A673 (cell line): ENCODE results near the gene DPP10. TPM values are rescaled to one million over a fixed set of nuclear protein-coding genes. Genes with fewer than 3 reads are reported as not detected.

Experiments
- BruUV-seq: library from RNA; stranded (reverse); fragments of 400-500 nt; replicated peaks from 2 replicates; lab custom pipeline; 2021; lab: Mats Ljungman, UMichigan
- CTCF ChIA-PET: fragments of 300-600 bp; sonication (Branson Sonifier 250); formaldehyde crosslinking; loops from one replicate; lab custom pipeline; 2022; ENCODE audit warnings: antibody characterized with exemption; lab: Charles Lee
- POLR2A ChIA-PET: fragments of 300-600 bp; sonication (Branson Sonifier 250); formaldehyde crosslinking; loops from one replicate; lab custom pipeline; 2022; ENCODE audit warnings: antibody characterized with exemption; ENCODE audit not compliant: low non-redundant PET; lab: Charles Lee
- DNase-seq: peaks from one replicate; pipeline ENCODE4 v3.0.0-alpha.2; 2015; ENCODE audit warnings: low spot score
- H3K27ac ChIP-seq: fragments of 200-600 bp; sonication (generic); 2 replicates; pipeline ENCODE4 v1.5.1; 2016; ENCODE audit warnings: mixed run types, low read depth, mild to moderate bottlenecking, mixed read lengths, antibody characterized with exemption, low read length; ENCODE audit not compliant: poor library complexity, severe bottlenecking
- H3K27me3 ChIP-seq: fragments of 200-600 bp; sonication (generic); replicated peaks from 2 replicates; pipeline ENCODE4 v1.6.1; 2017; ENCODE audit warnings: mixed run types, low read depth, mild to moderate bottlenecking, mixed read lengths, antibody characterized with exemption, low read length; ENCODE audit not compliant: insufficient read depth, poor library complexity
- H3K36me3 ChIP-seq: fragments of 200-600 bp; sonication (generic); 2 replicates; pipeline ENCODE4 v1.6.1; 2016; ENCODE audit warnings: mixed run types, mild to moderate bottlenecking, mixed read lengths, antibody characterized with exemption, low read length; ENCODE audit not compliant: insufficient read depth, poor library complexity, severe bottlenecking
- H3K4me1 ChIP-seq: fragments of 200-600 bp; sonication (generic); 2 replicates; pipeline ENCODE4 v1.6.1; 2017; ENCODE audit warnings: mixed run types, mild to moderate bottlenecking, mixed read lengths, antibody characterized with exemption, low read length; ENCODE audit not compliant: insufficient read depth, poor library complexity, severe bottlenecking
- H3K4me3 ChIP-seq: fragments of 200-600 bp; sonication (generic); 2 replicates; pipeline ENCODE4 v1.5.1; 2016; ENCODE audit warnings: low read depth, mixed run types, mild to moderate bottlenecking, mixed read lengths, low read length; ENCODE audit not compliant: poor library complexity, severe bottlenecking
- H3K9me3 ChIP-seq: fragments of 200-600 bp; sonication (generic); 2 replicates; pipeline ENCODE4 v1.6.1; 2016; ENCODE audit warnings: mixed run types, low read depth, mild to moderate bottlenecking, mixed read lengths, antibody characterized with exemption, low read length; ENCODE audit not compliant: poor library complexity, severe bottlenecking
- CTCF ChIP-seq: fragments of 300-800, 200-600 bp; sonication (generic); conservative IDR thresholded peaks from 2 replicates; pipeline ENCODE4 v1.5.1; 2017; ENCODE audit warnings: low read depth, mild to moderate bottlenecking, antibody characterized with exemption, low read length, moderate library complexity, mixed read lengths
- EZH2 ChIP-seq: fragments of 200-600 bp; sonication (generic); IDR thresholded peaks from 2 replicates; pipeline ENCODE4 v1.6.1; 2017; ENCODE audit warnings: borderline replicate concordance, low read depth, mild to moderate bottlenecking, mixed read lengths, antibody characterized with exemption, low read length; ENCODE audit not compliant: poor library complexity, severe bottlenecking
- intact Hi-C: fragments of 100-400 bp; cut with micrococcal nuclease; formaldehyde crosslinking; loops from one replicate; pipeline ENCODE4 v1.10.0; 2022; ENCODE audit not compliant: unreplicated experiment
- total RNA-seq: library from RNA; stranded (reverse); gene quantifications from 2 replicates; pipeline ENCODE4 v1.2.3, GENCODE V29; 2021

DPP10 gene
- total RNA-seq, 1 experiment from 2014 or later: not detected

GRCh38 chr2:115491186-115491793, 1048.8 kb downstream of the DPP10 start:
- Histone ChIP-seq H3K27me3 (no peaks in the 10 kb centered on the region), H3K4me3 (no peak overlapping the region), H3K36me3 (no peaks in the 10 kb centered on the region), H3K27ac (no peak overlapping the region), H3K4me1 (no peaks in the 10 kb centered on the region), H3K9me3 (peaks cover 12% of the 10 kb centered on the region)
- intact Hi-C loops: no loop called here
- CTCF ChIA-PET: no interaction called here
- TF ChIP-seq CTCF (no peak), EZH2 (no peak)
- POLR2A ChIA-PET: no interaction called here
- no peak for DNase-seq
- BruUV-seq: no TSS peak

GRCh38 chr2:115505331-115505730, 1062.9 kb downstream of the DPP10 start:
- Histone ChIP-seq H3K27me3 (no peaks in the 10 kb centered on the region), H3K27ac (no peak overlapping the region), H3K36me3 (no peaks in the 10 kb centered on the region), H3K4me3 (no peak overlapping the region), H3K4me1 (no peaks in the 10 kb centered on the region), H3K9me3 (peaks cover 10% of the 10 kb centered on the region)
- ChIA-PET CTCF (no interaction called here), POLR2A (no interaction called here)
- BruUV-seq: no TSS peak
- intact Hi-C loops: no loop called here
- TF ChIP-seq EZH2: no peak
- no peak for TF ChIP-seq CTCF
- DNase-seq: no peak

- ChIA-PET POLR2A (no interaction called here), CTCF (no interaction called here)
- H3K27ac ChIP-seq: no peak overlapping the region
- H3K4me1 ChIP-seq: no peaks in the 10 kb centered on the region
- no peak for DNase-seq
- TF ChIP-seq CTCF: no peak
- no peak for TF ChIP-seq EZH2
- H3K4me3 ChIP-seq: no peak overlapping the region
- peaks cover 23% of the 10 kb centered on the region for H3K9me3 ChIP-seq
- no TSS peak for BruUV-seq
- no peaks in the 10 kb centered on the region for H3K27me3 ChIP-seq
- intact Hi-C loops: no loop called here
- H3K36me3 ChIP-seq: no peaks in the 10 kb centered on the region
Measured at GRCh38 chr2:115520727-115521126, 1078.3 kb downstream of the DPP10 start.
